DMS153 treated with DMSO at 0.1 percent for 48 hours (cell line): ENCODE data around the gene STAG1.
"Not testable (repeated sequence)": the region's sequence is repeated elsewhere in the genome, so short reads cannot be mapped to it uniquely, and the experiment has no call there.

ENCODE experiments used
- DNase-seq: peaks from one replicate; lab custom pipeline; 2025; ENCODE audit not compliant: unreplicated experiment; lab: John Stamatoyannopoulos, UW

STAG1 gene

GRCh38 chr3:136708333-136708985 lies 43.7 kb downstream of the STAG1 start:
- DNase-seq: no peak

- DNase-seq: no peak
These were observed 48.7 kb downstream of the STAG1 start for GRCh38 chr3:136703429-136703828.

- DNase-seq: no peak
These were observed 52.8 kb downstream of the STAG1 start for GRCh38 chr3:136699271-136699828.

- no peak for DNase-seq
These were observed 53.8 kb downstream of the STAG1 start for GRCh38 chr3:136698361-136698760.

- DNase-seq: no peak
These were observed 55.4 kb downstream of the STAG1 start for GRCh38 chr3:136696797-136697196.

GRCh38 chr3:136694321-136694720 lies 57.9 kb downstream of the STAG1 start:
- no peak for DNase-seq

- DNase-seq: no peak
These were observed 61.6 kb downstream of the STAG1 start for GRCh38 chr3:136690599-136690998.

- DNase-seq: no peak
These were observed 66.3 kb downstream of the STAG1 start for GRCh38 chr3:136685882-136686281.

- no peak for DNase-seq
These were observed 69.4 kb downstream of the STAG1 start for GRCh38 chr3:136682740-136683312.

GRCh38 chr3:136678981-136679380 lies 73.2 kb downstream of the STAG1 start:
- DNase-seq: no peak

GRCh38 chr3:136676009-136676408 lies 76.2 kb downstream of the STAG1 start:
- no peak for DNase-seq

- no peak for DNase-seq
These were observed 76.9 kb downstream of the STAG1 start for GRCh38 chr3:136675150-136675858.

- no peak for DNase-seq
These were observed 79.7 kb downstream of the STAG1 start for GRCh38 chr3:136672457-136672856.

GRCh38 chr3:136671921-136672320 lies 80.3 kb downstream of the STAG1 start:
- no peak for DNase-seq

GRCh38 chr3:136670166-136670565 lies 82.0 kb downstream of the STAG1 start:
- no peak for DNase-seq

- no peak for DNase-seq
These were observed 85.1 kb downstream of the STAG1 start for GRCh38 chr3:136667081-136667480.

GRCh38 chr3:136666301-136666700 lies 85.9 kb downstream of the STAG1 start:
- DNase-seq: not testable (repeated sequence)

- DNase-seq: no peak
These were observed 87.4 kb downstream of the STAG1 start for GRCh38 chr3:136664771-136665170.

GRCh38 chr3:136661282-136661681 lies 90.9 kb downstream of the STAG1 start:
- no peak for DNase-seq

GRCh38 chr3:136658946-136659682 lies 93.1 kb downstream of the STAG1 start:
- no peak for DNase-seq

- DNase-seq: no peak
These were observed 94.7 kb downstream of the STAG1 start for GRCh38 chr3:136657526-136657925.
